Fibroblast of gingiva (primary cell): Measurements from ENCODE around the gene DPEP1.
A peak's percentile ranks its signal among the peaks of the same experiment; 100 is the strongest.

Experiments
- DNase-seq: peaks from one replicate; pipeline ENCODE4 v3.0.0-alpha.2; 2011; ENCODE audit warnings: low read depth

Gene DPEP1

GRCh38 chr16:89599451-89599858, 14.0 kb upstream of the DPEP1 start:
- no peak for DNase-seq

- no peak for DNase-seq
Measured at GRCh38 chr16:89599902-89600301, 13.5 kb upstream of the DPEP1 start.

GRCh38 chr16:89600427-89600826, 13.0 kb upstream of the DPEP1 start:
- no peak for DNase-seq

- DNase-seq = no peak
Measured at GRCh38 chr16:89600956-89601355, 12.5 kb upstream of the DPEP1 start.

- peak; percentile 30 for DNase-seq
Measured at GRCh38 chr16:89601906-89602272, 11.6 kb upstream of the DPEP1 start.

GRCh38 chr16:89602273-89602951, 11.0 kb upstream of the DPEP1 start:
- peak; percentile 42 for DNase-seq

GRCh38 chr16:89602952-89603590, 10.4 kb upstream of the DPEP1 start:
- no peak for DNase-seq

- DNase-seq = no peak
Measured at GRCh38 chr16:89604764-89605163, 8.7 kb upstream of the DPEP1 start.

GRCh38 chr16:89605186-89605970, 8.1 kb upstream of the DPEP1 start:
- DNase-seq = no peak

GRCh38 chr16:89606006-89606405, 7.4 kb upstream of the DPEP1 start:
- DNase-seq = no peak

- DNase-seq = no peak
Measured at GRCh38 chr16:89607453-89607852, 6.0 kb upstream of the DPEP1 start.

GRCh38 chr16:89607937-89608740, 5.3 kb upstream of the DPEP1 start:
- no peak for DNase-seq

- no peak for DNase-seq
Measured at GRCh38 chr16:89610108-89610453, 3.4 kb upstream of the DPEP1 start.

GRCh38 chr16:89612415-89613166, 851 bp upstream of the DPEP1 start:
- no peak for DNase-seq

GRCh38 chr16:89613954-89614459, 565 bp downstream of the DPEP1 start:
- no peak for DNase-seq

- no peak for DNase-seq
Measured at GRCh38 chr16:89615176-89615575, 1.7 kb downstream of the DPEP1 start.

GRCh38 chr16:89615596-89616090, 2.2 kb downstream of the DPEP1 start:
- no peak for DNase-seq

- no peak for DNase-seq
Measured at GRCh38 chr16:89616623-89617022, 3.2 kb downstream of the DPEP1 start.

GRCh38 chr16:89617036-89617435, 3.6 kb downstream of the DPEP1 start:
- no peak for DNase-seq

GRCh38 chr16:89618109-89618998, 4.9 kb downstream of the DPEP1 start:
- peak; percentile 41 for DNase-seq
